ENCODE data around the gene ACP5.

DNA sequence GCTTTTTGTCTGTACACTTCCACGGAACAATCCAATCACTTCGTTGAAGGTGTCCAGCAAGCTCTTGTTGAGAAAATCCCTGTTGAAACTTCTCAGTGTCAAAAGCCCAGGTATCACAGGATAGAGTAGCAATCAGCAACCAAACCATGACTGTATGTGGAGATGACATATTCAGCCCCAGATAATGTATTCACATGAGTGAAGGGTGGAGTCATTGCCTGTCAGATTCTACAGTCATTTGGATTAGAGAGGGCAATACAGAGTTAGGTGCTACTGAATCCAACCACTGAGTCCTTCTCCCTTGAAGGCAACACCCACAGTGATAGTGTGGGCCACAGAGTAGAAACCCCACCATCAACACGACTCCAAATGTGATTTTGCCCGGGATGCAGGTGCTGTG, 43.1 kb upstream of the ACP5 start:
- TF ChIP-seq, protein P1, sequence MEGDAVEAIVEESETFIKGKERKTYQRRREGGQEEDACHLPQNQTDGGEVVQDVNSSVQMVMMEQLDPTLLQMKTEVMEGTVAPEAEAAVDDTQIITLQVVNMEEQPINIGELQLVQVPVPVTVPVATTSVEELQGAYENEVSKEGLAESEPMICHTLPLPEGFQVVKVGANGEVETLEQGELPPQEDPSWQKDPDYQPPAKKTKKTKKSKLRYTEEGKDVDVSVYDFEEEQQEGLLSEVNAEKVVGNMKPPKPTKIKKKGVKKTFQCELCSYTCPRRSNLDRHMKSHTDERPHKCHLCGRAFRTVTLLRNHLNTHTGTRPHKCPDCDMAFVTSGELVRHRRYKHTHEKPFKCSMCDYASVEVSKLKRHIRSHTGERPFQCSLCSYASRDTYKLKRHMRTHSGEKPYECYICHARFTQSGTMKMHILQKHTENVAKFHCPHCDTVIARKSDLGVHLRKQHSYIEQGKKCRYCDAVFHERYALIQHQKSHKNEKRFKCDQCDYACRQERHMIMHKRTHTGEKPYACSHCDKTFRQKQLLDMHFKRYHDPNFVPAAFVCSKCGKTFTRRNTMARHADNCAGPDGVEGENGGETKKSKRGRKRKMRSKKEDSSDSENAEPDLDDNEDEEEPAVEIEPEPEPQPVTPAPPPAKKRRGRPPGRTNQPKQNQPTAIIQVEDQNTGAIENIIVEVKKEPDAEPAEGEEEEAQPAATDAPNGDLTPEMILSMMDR (IDR thresholded peaks at IDR 0.05), result no peak
- TF ChIP-seq POLR2A (IDR thresholded peaks at IDR 0.05), result no peak

Measured in uterus (tissue), 2 donors.